Measurements from ENCODE around the gene TRPV5. TPM values are rescaled to one million over a fixed set of nuclear protein-coding genes. Genes with fewer than 3 reads are reported as not detected.

TRPV5 gene
- total and polyA plus RNA-seq, 7 experiments from 2014 or later: not detected

DNA sequence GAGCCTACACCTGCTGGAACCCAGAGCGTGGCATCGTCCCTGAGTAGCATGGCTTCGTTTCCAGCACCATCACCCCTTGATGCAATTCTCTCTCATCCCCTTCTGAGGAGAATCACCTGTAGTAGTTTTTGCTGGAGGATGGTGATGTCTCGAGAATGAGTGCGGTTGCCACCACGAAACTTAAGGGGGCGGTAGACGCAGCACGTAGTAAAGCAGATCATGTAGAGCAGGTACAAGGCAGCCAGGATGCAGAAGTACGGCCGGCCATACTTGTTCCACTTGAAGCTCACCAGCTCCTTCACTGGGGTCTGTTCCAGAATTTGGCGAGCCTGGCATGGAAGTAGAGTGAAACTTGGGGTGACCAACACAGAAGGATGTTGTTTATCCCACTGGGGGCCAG is 8.1 kb downstream of the TRPV5 start:
- Mint-ChIP-seq H3K36me3 (no peaks in the 10 kb centered on the region), H3K27me3 (peaks cover 0 to 6% (median 0%) of the 10 kb centered on the region in 5 donors), H3K4me1 (peaks cover 0 to 2% (median 0%) of the 10 kb centered on the region in 7 donors), H3K27ac (no peak overlapping the region), H3K9me3 (no peaks in the 10 kb centered on the region), H3K4me3 (no peak overlapping the region)
- no peak overlapping the region for H3K4me3 ChIP-seq (ENCODE audit: low read length)
- no peaks in the 10 kb centered on the region for H3K27me3 ChIP-seq (ENCODE audit: control insufficient read depth in 2 of 2, insufficient read depth in 2 of 2, low read length in 2 of 2)
- H3K36me3 ChIP-seq (ENCODE audit: control insufficient read depth in 2 of 3, insufficient read depth in 3 of 3, low read length in 3 of 3): no peaks in the 10 kb centered on the region
- H3K27ac ChIP-seq (ENCODE audit: low read depth, low read length): no peak overlapping the region
- no peaks in the 10 kb centered on the region for H3K9me3 ChIP-seq (ENCODE audit: control insufficient read depth in 2 of 3, low read length in 3 of 3)
- no peak for ATAC-seq
- POLR2A ChIA-PET: no interaction called here
- no peak for DNase-seq
- intact Hi-C loops (cut with micrococcal nuclease): no loop called here
- no peaks in the 10 kb centered on the region for H3K4me1 ChIP-seq (ENCODE audit: control insufficient read depth in 2 of 2, insufficient read depth in 2 of 2, low read length in 2 of 2)
- CTCF ChIA-PET: no interaction called here

DNA sequence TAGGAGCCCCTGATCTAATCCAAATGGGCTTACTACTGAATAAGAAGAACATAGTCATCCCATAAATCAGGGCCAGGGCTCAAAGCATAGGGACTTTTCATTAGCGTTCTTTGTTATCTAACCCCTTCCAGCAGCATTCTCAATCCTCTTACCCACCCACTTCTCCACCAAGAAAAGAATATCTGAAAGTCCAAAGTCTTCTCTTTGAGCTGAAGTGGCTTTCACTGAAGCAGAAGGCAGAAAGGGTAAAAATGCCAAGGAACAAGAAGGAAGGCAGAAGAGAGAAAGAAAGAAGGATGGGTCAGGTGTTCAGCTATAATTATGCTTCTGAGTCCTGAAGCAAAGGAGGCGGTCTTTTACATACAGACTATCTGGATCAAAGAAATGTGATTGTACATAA is 10.2 kb downstream of the TRPV5 start:
- H3K27ac ChIP-seq (ENCODE audit: low read depth, low read length): no peak overlapping the region
- DNase-seq (no peak), ATAC-seq (no peak)
- Mint-ChIP-seq H3K4me3 (no peak overlapping the region), H3K27ac (no peak overlapping the region), H3K4me1 (peaks cover 0 to 2% (median 0%) of the 10 kb centered on the region in 7 donors), H3K36me3 (no peaks in the 10 kb centered on the region), H3K27me3 (peaks cover 0 to 7% (median 3%) of the 10 kb centered on the region in 5 donors), H3K9me3 (no peaks in the 10 kb centered on the region)
- POLR2A ChIA-PET: no interaction called here
- intact Hi-C loops (cut with micrococcal nuclease): no loop called here
- no peaks in the 10 kb centered on the region for H3K4me1 ChIP-seq (ENCODE audit: control insufficient read depth in 2 of 2, insufficient read depth in 2 of 2, low read length in 2 of 2)
- H3K4me3 ChIP-seq (ENCODE audit: low read length): no peak overlapping the region
- H3K9me3 ChIP-seq (ENCODE audit: control insufficient read depth in 2 of 3, low read length in 3 of 3): no peaks in the 10 kb centered on the region
- CTCF ChIA-PET: interaction anchor here (0.6 kb wide), 1 partner anchor 11 kb away, joined by 3 read pairs; no protein-coding TSS in a partner anchor
- no peaks in the 10 kb centered on the region for H3K36me3 ChIP-seq (ENCODE audit: control insufficient read depth in 2 of 3, insufficient read depth in 3 of 3, low read length in 3 of 3)
- H3K27me3 ChIP-seq (ENCODE audit: control insufficient read depth in 2 of 2, insufficient read depth in 2 of 2, low read length in 2 of 2): no peaks in the 10 kb centered on the region

- Histone ChIP-seq H3K27ac (ENCODE audit: low read depth, low read length) (no peak overlapping the region), H3K27me3 (ENCODE audit: control insufficient read depth in 2 of 2, insufficient read depth in 2 of 2, low read length in 2 of 2) (no peaks in the 10 kb centered on the region), H3K4me1 (ENCODE audit: control insufficient read depth in 2 of 2, insufficient read depth in 2 of 2, low read length in 2 of 2) (no peaks in the 10 kb centered on the region), H3K9me3 (ENCODE audit: control insufficient read depth in 2 of 3, low read length in 3 of 3) (no peaks in the 10 kb centered on the region), H3K36me3 (ENCODE audit: control insufficient read depth in 2 of 3, insufficient read depth in 3 of 3, low read length in 3 of 3) (no peaks in the 10 kb centered on the region), H3K4me3 (ENCODE audit: low read length) (no peak overlapping the region)
- peaks cover 0 to 12% (median 5%) of the 10 kb centered on the region in 5 donors for H3K27me3 Mint-ChIP-seq
- ATAC-seq (no peak), DNase-seq (no peak)
- H3K36me3 Mint-ChIP-seq: no peaks in the 10 kb centered on the region
- ChIA-PET POLR2A (no interaction called here), CTCF (no interaction called here)
- H3K9me3 Mint-ChIP-seq: no peaks in the 10 kb centered on the region
- H3K27ac Mint-ChIP-seq: no peak overlapping the region
- H3K4me3 Mint-ChIP-seq: no peak overlapping the region
- intact Hi-C loops (cut with micrococcal nuclease): no loop called here
- no peaks in the 10 kb centered on the region for H3K4me1 Mint-ChIP-seq
Measured at GRCh38 chr7:142919656-142920055, 13.9 kb downstream of the TRPV5 start.

DNA sequence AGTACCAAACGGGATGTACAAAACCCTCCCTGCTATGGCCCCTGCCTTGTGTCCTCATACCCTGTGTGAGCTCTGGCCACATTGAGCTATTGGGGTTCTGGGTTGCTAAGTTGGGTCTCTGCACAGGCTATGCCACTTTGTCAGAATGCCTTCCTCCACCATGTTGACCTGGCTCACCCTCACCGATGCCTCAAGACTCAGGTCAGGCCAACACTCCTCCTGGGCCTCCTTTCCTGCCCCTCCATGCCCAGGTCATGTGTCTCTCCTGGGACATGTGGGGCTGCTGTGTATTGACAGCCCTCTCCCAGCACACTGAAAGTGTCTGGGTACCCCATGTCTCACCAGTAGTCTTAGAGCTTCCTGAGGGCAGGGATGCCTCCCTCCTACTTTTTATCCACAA is 14.6 kb downstream of the TRPV5 start:
- Mint-ChIP-seq H3K27ac (peak overlapping the region in 1 of 9 donors; percentile 47), H3K27me3 (peaks cover 0 to 13% (median 6%) of the 10 kb centered on the region in 5 donors), H3K36me3 (no peaks in the 10 kb centered on the region), H3K9me3 (no peaks in the 10 kb centered on the region), H3K4me3 (no peak overlapping the region), H3K4me1 (no peaks in the 10 kb centered on the region)
- no peaks in the 10 kb centered on the region for H3K36me3 ChIP-seq (ENCODE audit: control insufficient read depth in 2 of 3, insufficient read depth in 3 of 3, low read length in 3 of 3)
- no peaks in the 10 kb centered on the region for H3K4me1 ChIP-seq (ENCODE audit: control insufficient read depth in 2 of 2, insufficient read depth in 2 of 2, low read length in 2 of 2)
- DNase-seq: no peak
- H3K27ac ChIP-seq (ENCODE audit: low read depth, low read length): no peak overlapping the region
- no peaks in the 10 kb centered on the region for H3K27me3 ChIP-seq (ENCODE audit: control insufficient read depth in 2 of 2, insufficient read depth in 2 of 2, low read length in 2 of 2)
- intact Hi-C loops (cut with micrococcal nuclease): no loop called here
- CTCF ChIA-PET: no interaction called here
- no peaks in the 10 kb centered on the region for H3K9me3 ChIP-seq (ENCODE audit: control insufficient read depth in 2 of 3, low read length in 3 of 3)
- no peak overlapping the region for H3K4me3 ChIP-seq (ENCODE audit: low read length)
- no peak for ATAC-seq
- POLR2A ChIA-PET: no interaction called here

GRCh38 chr7:142917447-142917846 is 16.1 kb downstream of the TRPV5 start:
- Mint-ChIP-seq H3K36me3 (no peaks in the 10 kb centered on the region), H3K27ac (no peak overlapping the region), H3K4me3 (no peak overlapping the region), H3K27me3 (peaks cover 5 to 14% (median 7%) of the 10 kb centered on the region in 5 donors), H3K9me3 (no peaks in the 10 kb centered on the region), H3K4me1 (no peaks in the 10 kb centered on the region)
- H3K36me3 ChIP-seq (ENCODE audit: control insufficient read depth in 2 of 3, insufficient read depth in 3 of 3, low read length in 3 of 3): no peaks in the 10 kb centered on the region
- H3K27ac ChIP-seq (ENCODE audit: low read depth, low read length): no peak overlapping the region
- ChIA-PET CTCF (no interaction called here), POLR2A (no interaction called here)
- ATAC-seq: no peak
- no peaks in the 10 kb centered on the region for H3K4me1 ChIP-seq (ENCODE audit: control insufficient read depth in 2 of 2, insufficient read depth in 2 of 2, low read length in 2 of 2)
- intact Hi-C loops (cut with micrococcal nuclease): no loop called here
- H3K27me3 ChIP-seq (ENCODE audit: control insufficient read depth in 2 of 2, insufficient read depth in 2 of 2, low read length in 2 of 2): no peaks in the 10 kb centered on the region
- H3K9me3 ChIP-seq (ENCODE audit: control insufficient read depth in 2 of 3, low read length in 3 of 3): no peaks in the 10 kb centered on the region
- no peak overlapping the region for H3K4me3 ChIP-seq (ENCODE audit: low read length)
- no peak for DNase-seq

GRCh38 chr7:142916508-142916907 is 17.0 kb downstream of the TRPV5 start:
- ChIA-PET POLR2A (interaction anchor here (0.6 kb wide), 1 partner anchor 84 kb away, joined by 3 read pairs; no protein-coding TSS in a partner anchor), CTCF (interaction anchor here (1.4 kb wide), 1 partner anchor 18 kb away, joined by 4 read pairs; no protein-coding TSS in a partner anchor)
- ATAC-seq (no peak), DNase-seq (no peak)
- Histone ChIP-seq H3K4me3 (ENCODE audit: low read length) (no peak overlapping the region), H3K27me3 (ENCODE audit: control insufficient read depth in 2 of 2, insufficient read depth in 2 of 2, low read length in 2 of 2) (no peaks in the 10 kb centered on the region), H3K4me1 (ENCODE audit: control insufficient read depth in 2 of 2, insufficient read depth in 2 of 2, low read length in 2 of 2) (no peaks in the 10 kb centered on the region), H3K9me3 (ENCODE audit: control insufficient read depth in 2 of 3, low read length in 3 of 3) (no peaks in the 10 kb centered on the region), H3K36me3 (ENCODE audit: control insufficient read depth in 2 of 3, insufficient read depth in 3 of 3, low read length in 3 of 3) (no peaks in the 10 kb centered on the region), H3K27ac (ENCODE audit: low read depth, low read length) (no peak overlapping the region)
- intact Hi-C loops (cut with micrococcal nuclease): no loop called here
- H3K36me3 Mint-ChIP-seq: no peaks in the 10 kb centered on the region
- no peak overlapping the region for H3K27ac Mint-ChIP-seq
- H3K4me3 Mint-ChIP-seq: no peak overlapping the region
- H3K9me3 Mint-ChIP-seq: no peaks in the 10 kb centered on the region
- no peaks in the 10 kb centered on the region for H3K4me1 Mint-ChIP-seq
- peaks cover 9 to 19% (median 14%) of the 10 kb centered on the region in 5 donors for H3K27me3 Mint-ChIP-seq

DNA sequence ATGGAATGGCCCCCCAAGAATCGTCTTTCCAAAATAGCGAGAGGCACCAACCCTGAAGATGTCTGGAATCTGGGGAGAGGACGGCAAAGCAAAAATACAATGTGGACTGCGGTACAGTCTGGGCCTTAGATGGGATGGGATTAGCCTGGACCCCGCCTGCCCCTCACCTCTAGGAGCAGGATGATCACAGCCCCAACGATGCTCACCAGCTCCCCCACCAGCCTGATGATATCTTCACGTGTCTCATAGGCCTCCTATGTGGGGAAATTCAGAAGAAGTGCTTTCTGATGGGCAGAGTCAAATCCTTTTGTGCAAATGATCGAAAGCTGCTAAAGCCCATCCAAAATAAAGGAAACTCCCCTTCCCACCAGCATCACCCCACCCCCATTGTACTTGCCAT is 18.2 kb downstream of the TRPV5 start:
- Histone ChIP-seq H3K27ac (ENCODE audit: low read depth, low read length) (no peak overlapping the region), H3K4me1 (ENCODE audit: control insufficient read depth in 2 of 2, insufficient read depth in 2 of 2, low read length in 2 of 2) (no peaks in the 10 kb centered on the region), H3K27me3 (ENCODE audit: control insufficient read depth in 2 of 2, insufficient read depth in 2 of 2, low read length in 2 of 2) (no peaks in the 10 kb centered on the region), H3K36me3 (ENCODE audit: control insufficient read depth in 2 of 3, insufficient read depth in 3 of 3, low read length in 3 of 3) (no peaks in the 10 kb centered on the region), H3K9me3 (ENCODE audit: control insufficient read depth in 2 of 3, low read length in 3 of 3) (no peaks in the 10 kb centered on the region), H3K4me3 (ENCODE audit: low read length) (no peak overlapping the region)
- Mint-ChIP-seq H3K27ac (no peak overlapping the region), H3K4me3 (no peak overlapping the region), H3K4me1 (peaks cover 0 to 2% (median 0%) of the 10 kb centered on the region in 7 donors), H3K36me3 (no peaks in the 10 kb centered on the region), H3K27me3 (peaks cover 9 to 26% (median 17%) of the 10 kb centered on the region in 5 donors), H3K9me3 (no peaks in the 10 kb centered on the region)
- DNase-seq (no peak), ATAC-seq (no peak)
- POLR2A ChIA-PET: no interaction called here
- CTCF ChIA-PET: no interaction called here
- intact Hi-C loops (cut with micrococcal nuclease): no loop called here
